ENCODE data around the gene CRACR2A. TPM values are rescaled to one million over a fixed set of nuclear protein-coding genes. Genes with fewer than 3 reads are reported as not detected.

Gene CRACR2A
- total and polyA plus RNA-seq, 2 of the 13 experiments (the other 11 are each of a cell fraction or from before 2014, with no cell fraction given): 0.09 to 0.20 TPM

GRCh38 chr12:3725388-3726115 lies 27.4 kb downstream of the CRACR2A start (continued):
- no peak for TF ChIP-seq SNAPC4 (CRISPR knock-in tag; IDR thresholded peaks at IDR 0.05)
- TF ChIP-seq ZNF75D (CRISPR knock-in tag; IDR thresholded peaks at IDR 0.05; ENCODE audit: borderline replicate concordance): no peak
- no peak for TF ChIP-seq CENPX (CRISPR knock-in tag; IDR thresholded peaks at IDR 0.05)

- Histone ChIP-seq H3K4me3 (replicated peaks in 1 of 3; ENCODE audit: insufficient read depth in 1 of 3, low read depth in 2 of 3, low read length in 3 of 3) (no peak overlapping the region), H3K4me1 (ENCODE audit: insufficient read depth, low read length) (no peaks in the 10 kb centered on the region), H3K27ac (ENCODE audit: extremely low read length, insufficient read depth, low read length) (no peak overlapping the region), H3K27me3 (ENCODE audit: control insufficient read depth in 1 of 2, insufficient read depth in 2 of 2, low read length in 2 of 2) (no peaks in the 10 kb centered on the region; a peak in 2 of 5 replicates), H4K20me1 (ENCODE audit: insufficient read depth, low read length) (no peaks in the 10 kb centered on the region), H3K9ac (ENCODE audit: insufficient read depth, low read depth, low read length) (no peak overlapping the region), H3K9me3 (ENCODE audit: low read length) (peaks cover 14% of the 10 kb centered on the region), H3K4me2 (ENCODE audit: low read depth, low read length) (no peak overlapping the region), H3K79me2 (ENCODE audit: insufficient read depth, low read length) (no peaks in the 10 kb centered on the region), H2AFZ (ENCODE audit: low read length) (no peak overlapping the region), H3K36me3 (replicated peaks in 1 of 2; ENCODE audit: control insufficient read depth in 1 of 2, insufficient read depth in 2 of 2, low read length in 2 of 2) (no peaks in the 10 kb centered on the region)
- ChIA-PET POLR2A (no interaction called here), CTCF (ENCODE audit: low intra/inter-chr PET ratio, low total read pairs) (no interaction called here)
- 16% methylated on average over 10 of the region's 14 CpGs for WGBS (ENCODE audit: low lambda C conversion rate)
- TF ChIP-seq NFKB2 (CRISPR knock-in tag; IDR thresholded peaks at IDR 0.05; ENCODE audit: borderline replicate concordance) (no peak), ZNF550 (CRISPR knock-in tag; IDR thresholded peaks at IDR 0.05; ENCODE audit: borderline replicate concordance) (no peak), TAF1 (CRISPR knock-in tag; IDR thresholded peaks at IDR 0.05) (no peak), HIVEP1 (CRISPR knock-in tag; IDR thresholded peaks at IDR 0.05) (no peak), ZNF615 (CRISPR knock-in tag; IDR thresholded peaks at IDR 0.05; ENCODE audit: borderline replicate concordance) (no peak), ZNF777 (CRISPR knock-in tag; IDR thresholded peaks at IDR 0.05) (no peak), ZNF580 (CRISPR knock-in tag; IDR thresholded peaks at IDR 0.05; ENCODE audit: borderline replicate concordance, low read depth) (no peak)
- in situ Hi-C loops (cut with HindIII; ENCODE audit: extremely low pct_ligation_motif_present, low pct_unique_long_range_greater_than_20kb) (no loop called here), intact Hi-C loops (cut with micrococcal nuclease; ENCODE audit: unreplicated experiment) (no loop called here)
- DNase-seq (ENCODE audit: low spot score): no peak
- ATAC-seq: no peak
- no peak for FAIRE-seq
- no TSS peak for BruUV-seq (replicated peaks)
Measured at GRCh38 chr12:3723916-3724805, 28.7 kb downstream of the CRACR2A start.

All from HepG2 (cell line).